Activated CD4-positive, alpha-beta T cell treated with anti-CD3 and anti-CD28 coated beads, Interleukin-2, amount 10 ng/mL, durations not matched to agents 7 days and 5 days (primary cell): ENCODE data around the gene DENND2C. TPM values are rescaled to one million over a fixed set of nuclear protein-coding genes. Genes with fewer than 3 reads are reported as not detected.

Source experiments
- total RNA-seq, 2 experiments: library from RNA; stranded (reverse); gene quantifications; one replicate each; pipeline ENCODE4 v1.2.3, GENCODE V29; 2021

The DENND2C gene
- total RNA-seq, 2 experiments from 2014 or later = 0.12 to 0.15 TPM

Other genes starting within 250 kb of the DENND2C start
- gene TRIM33, start 158.8 kb downstream of the DENND2C start, total RNA-seq = 10 to 100 TPM; 42.7 to 48.1 TPM
- 10 to 100 TPM; 39.7 to 48.7 TPM for gene BCAS2, start 88.4 kb downstream of the DENND2C start, total RNA-seq
- not detected for gene AMPD1, start 25.5 kb upstream of the DENND2C start, total RNA-seq
- 10 to 100 TPM; 45.4 to 52.4 TPM for gene NRAS, start 46.7 kb upstream of the DENND2C start, total RNA-seq
- 100 to 1,000 TPM; 381 to 439 TPM for gene CSDE1, start 87.9 kb upstream of the DENND2C start, total RNA-seq
- 10 to 100 TPM; 59.4 to 65.0 TPM for gene SIKE1, start 110.6 kb upstream of the DENND2C start, total RNA-seq
- gene SYCP1, start 184.8 kb upstream of the DENND2C start, total RNA-seq = not detected